H9 (cell line): ENCODE measurements around the gene RASSF3. TPM values are rescaled to one million over a fixed set of nuclear protein-coding genes. Genes with fewer than 3 reads are reported as not detected.

Source experiments
- DNase-seq: peaks from one replicate; pipeline ENCODE4 v3.0.0-alpha.2; 2017
- H2AFZ ChIP-seq: one replicate; pipeline ENCODE4 v1.6.1; 2013; ENCODE audit warnings: mild to moderate bottlenecking, low read length, control low read depth, moderate library complexity
- H2AK5ac ChIP-seq: 2 replicates; pipeline ENCODE4 v1.6.1; 2013; ENCODE audit warnings: low read length, control low read depth, mixed read lengths; ENCODE audit not compliant: insufficient read length
- H2BK120ac ChIP-seq: one replicate; pipeline ENCODE4 v1.6.1; 2013; ENCODE audit warnings: low read depth, mild to moderate bottlenecking, low read length, control low read depth, inconsistent platforms; ENCODE audit not compliant: poor library complexity, severe bottlenecking
- H2BK12ac ChIP-seq: 2 replicates; pipeline ENCODE4 v1.6.1; 2013; ENCODE audit warnings: low read length, control low read depth, mixed read lengths, low read depth; ENCODE audit not compliant: insufficient read length
- H2BK15ac ChIP-seq: 2 replicates; pipeline ENCODE4 v1.6.1; 2013; ENCODE audit warnings: low read depth, low read length, control low read depth
- H2BK20ac ChIP-seq: one replicate; pipeline ENCODE4 v1.6.1; 2013; ENCODE audit warnings: low read depth, mild to moderate bottlenecking, low read length, control low read depth, inconsistent platforms; ENCODE audit not compliant: poor library complexity, severe bottlenecking
- H2BK5ac ChIP-seq: 2 replicates; pipeline ENCODE4 v1.6.1; 2013; ENCODE audit warnings: low read length, control low read depth, mixed read lengths; ENCODE audit not compliant: insufficient read length
- H3K14ac ChIP-seq: 2 replicates; pipeline ENCODE4 v1.6.1; 2013; ENCODE audit warnings: low read length, control low read depth; ENCODE audit not compliant: insufficient read depth
- H3K18ac ChIP-seq: 2 replicates; pipeline ENCODE4 v1.6.1; 2013; ENCODE audit warnings: low read depth, mild to moderate bottlenecking, mixed read lengths, low read length, control low read depth; ENCODE audit not compliant: insufficient read length
- H3K23ac ChIP-seq: 2 replicates; pipeline ENCODE4 v1.6.1; 2013; ENCODE audit warnings: low read length, control low read depth, mixed read lengths, low read depth; ENCODE audit not compliant: insufficient read length
- H3K23me2 ChIP-seq: 2 replicates; pipeline ENCODE4 v1.6.1; 2013; ENCODE audit warnings: low read depth, mild to moderate bottlenecking, mixed read lengths, low read length, control low read depth; ENCODE audit not compliant: insufficient read length, poor library complexity, severe bottlenecking
- H3K27ac ChIP-seq: 2 replicates; pipeline ENCODE4 v1.5.1; 2013; ENCODE audit warnings: low read length, control low read depth, mixed read lengths, low read depth; ENCODE audit not compliant: insufficient read length
- H3K27me3 ChIP-seq: 2 replicates; pipeline ENCODE4 v1.6.1; 2013; ENCODE audit warnings: low read length, control low read depth, inconsistent platforms; ENCODE audit not compliant: insufficient read depth
- H3K4ac ChIP-seq: 2 replicates; pipeline ENCODE4 v1.6.1; 2013; ENCODE audit warnings: low read depth, mild to moderate bottlenecking, control low read depth, inconsistent platforms, low read length, moderate library complexity
- H3K4me1 ChIP-seq: 2 replicates; pipeline ENCODE4 v1.6.1; 2013; ENCODE audit warnings: low read length, control low read depth, inconsistent platforms; ENCODE audit not compliant: insufficient read depth
- H3K4me2 ChIP-seq: 2 replicates; pipeline ENCODE4 v1.6.1; 2013; ENCODE audit warnings: low read length, control low read depth, mixed read lengths; ENCODE audit not compliant: insufficient read length, insufficient read depth
- H3K56ac ChIP-seq: 2 replicates; pipeline ENCODE4 v1.6.1; 2013; ENCODE audit warnings: low read depth, mild to moderate bottlenecking, mixed read lengths, low read length, control low read depth; ENCODE audit not compliant: insufficient read length
- H3K79me1 ChIP-seq: 2 replicates; pipeline ENCODE4 v1.6.1; 2013; ENCODE audit warnings: low read depth, mild to moderate bottlenecking, moderate library complexity, low read length, control low read depth, inconsistent platforms; ENCODE audit not compliant: insufficient read depth, poor library complexity, severe bottlenecking
- H3K79me2 ChIP-seq: 2 replicates; pipeline ENCODE4 v1.6.1; 2013; ENCODE audit warnings: low read length, control low read depth, inconsistent platforms; ENCODE audit not compliant: insufficient read depth
- H3K9ac ChIP-seq: 2 replicates; pipeline ENCODE4 v1.6.1; 2013; ENCODE audit warnings: low read length, control low read depth, mixed read lengths; ENCODE audit not compliant: insufficient read length; ENCODE audit errors: extremely low read depth
- H3K9me3 ChIP-seq: one replicate; pipeline ENCODE4 v1.6.1; 2013; ENCODE audit warnings: low read depth, low read length, inconsistent platforms; ENCODE audit not compliant: control insufficient read depth
- H3T11ph ChIP-seq: one replicate; pipeline ENCODE4 v1.6.1; 2013; ENCODE audit warnings: mild to moderate bottlenecking, low read length, control low read depth, inconsistent platforms
- H4K20me1 ChIP-seq: one replicate; pipeline ENCODE4 v1.6.1; 2013; ENCODE audit not compliant: control insufficient read depth, insufficient read length, insufficient read depth
- H4K5ac ChIP-seq: 2 replicates; pipeline ENCODE4 v1.6.1; 2013; ENCODE audit warnings: low read depth, mild to moderate bottlenecking, mixed read lengths, low read length, control low read depth; ENCODE audit not compliant: insufficient read length
- H4K8ac ChIP-seq: replicated peaks from 2 replicates; pipeline ENCODE4 v1.6.1; 2013; ENCODE audit warnings: low read length, control low read depth, mixed read lengths, low read depth; ENCODE audit not compliant: insufficient read length
- H4K91ac ChIP-seq: 2 replicates; pipeline ENCODE4 v1.6.1; 2013; ENCODE audit warnings: low read depth, mild to moderate bottlenecking, moderate library complexity, mixed read lengths, low read length, control low read depth; ENCODE audit not compliant: insufficient read length
- H3K27ac Mint-ChIP-seq, 3 experiments: 2 replicates in 2 of 3; 3 replicates in 1 of 3; pipeline ENCODE4 v1.8.0; 2020 to 2021; ENCODE audit warnings: mixed read lengths in 3 of 3, mild to moderate bottlenecking in 1 of 3, moderate library complexity in 1 of 3
- H3K27me3 Mint-ChIP-seq: 2 replicates; pipeline ENCODE4 v1.8.0; 2021; ENCODE audit warnings: low read depth, mild to moderate bottlenecking, moderate library complexity, mixed read lengths
- H3K36me3 Mint-ChIP-seq, 3 experiments: 2 replicates in 2 of 3; 3 replicates in 1 of 3; pipeline ENCODE4 v1.8.0; 2020 to 2021; ENCODE audit warnings: low read depth in 3 of 3, mixed read lengths in 3 of 3; ENCODE audit not compliant: insufficient read depth in 1 of 3
- H3K4me1 Mint-ChIP-seq, 2 experiments: 2 replicates each; pipeline ENCODE4 v1.8.0; 2020; ENCODE audit warnings: mixed read lengths in 2 of 2
- H3K4me3 Mint-ChIP-seq, 2 experiments: 2 replicates in 1 of 2; 3 replicates in 1 of 2; pipeline ENCODE4 v1.8.0; 2020 to 2021; ENCODE audit warnings: mild to moderate bottlenecking in 2 of 2, mixed read lengths in 2 of 2, moderate library complexity in 1 of 2
- H3K9me3 Mint-ChIP-seq, 2 experiments: 2 replicates in 1 of 2; 3 replicates in 1 of 2; pipeline ENCODE4 v1.8.0; 2020; ENCODE audit warnings: mild to moderate bottlenecking in 2 of 2, mixed read lengths in 2 of 2, moderate library complexity in 1 of 2
- CTCF ChIP-seq: fragments of 200-600 bp; sonication (generic); conservative IDR thresholded peaks from 3 replicates; pipeline ENCODE4 v1.8.0; 2021; ENCODE audit warnings: antibody characterized with exemption, mild to moderate bottlenecking
- WGBS: extraction: QIAGEN DNeasy Blood & Tissue Kit; methylation state at CpG from one replicate; pipeline ENCODE4 v1.1.7; 2013; ENCODE audit warnings: missing lambda C conversion rate, low lambda C conversion rate, mixed read lengths; ENCODE audit not compliant: insufficient read length; ENCODE audit errors: extremely low coverage; 5-methylcytosine and 5-hydroxymethylcytosine counted together
- total RNA-seq: library from RNA; stranded (reverse); gene quantifications from 2 replicates; pipeline ENCODE4 v1.2.1, GENCODE V29; 2021

RASSF3 gene
- total RNA-seq, 1 experiment from 2014 or later = 45.1 TPM

GRCh38 chr12:64688219-64688618 lies 77.9 kb downstream of the RASSF3 start:
- H3K4ac ChIP-seq = no peak overlapping the region
- Mint-ChIP-seq H3K27me3 (no peaks in the 10 kb centered on the region), H3K4me3 (no peak overlapping the region), H3K36me3 (peaks cover 6 to 51% (median 47%) of the 10 kb centered on the region in 3 experiments; a peak in 6 of 7 replicates), H3K4me1 (peaks cover 33 to 45% of the 10 kb centered on the region in 2 experiments), H3K9me3 (no peaks in the 10 kb centered on the region), H3K27ac (peak overlapping the region; percentile 38 to 65 (median 45); a peak in 5 of 7 replicates)
- H3K18ac ChIP-seq = no peak overlapping the region
- no CpG with 5 or more reads among the region's 6 CpGs for WGBS
- H3K4me2 ChIP-seq = no peak overlapping the region
- H2BK5ac ChIP-seq = no peak overlapping the region
- no peak overlapping the region for H2AK5ac ChIP-seq
- H3T11ph ChIP-seq = no peak overlapping the region
- H2BK120ac ChIP-seq = no peak overlapping the region
- H3K27me3 ChIP-seq = no peaks in the 10 kb centered on the region
- no peak overlapping the region for H3K56ac ChIP-seq
- H3K23me2 ChIP-seq = no peaks in the 10 kb centered on the region
- no peak overlapping the region for H2BK15ac ChIP-seq
- no peak overlapping the region for H4K8ac ChIP-seq
- no peak overlapping the region for H3K23ac ChIP-seq
- H4K5ac ChIP-seq = no peak overlapping the region
- no peaks in the 10 kb centered on the region for H3K9me3 ChIP-seq
- DNase-seq = no peak
- no peaks in the 10 kb centered on the region; the same call in 1 of the 2 replicates for H3K4me1 ChIP-seq
- H2AFZ ChIP-seq = no peak overlapping the region
- H4K91ac ChIP-seq = no peak overlapping the region
- H4K20me1 ChIP-seq = no peaks in the 10 kb centered on the region
- H2BK12ac ChIP-seq = no peak overlapping the region
- no peaks in the 10 kb centered on the region for H3K79me2 ChIP-seq
- no peaks in the 10 kb centered on the region for H3K79me1 ChIP-seq
- H3K27ac ChIP-seq = no peak overlapping the region
- H3K14ac ChIP-seq = no peak overlapping the region
- TF ChIP-seq CTCF = no peak
- no peak overlapping the region for H2BK20ac ChIP-seq
- H3K9ac ChIP-seq = no peak overlapping the region
